ENCODE data around the gene CYP2W1. TPM values are rescaled to one million over a fixed set of nuclear protein-coding genes. Genes with fewer than 3 reads are reported as not detected.
"Not testable (repeated sequence)": the region's sequence is repeated elsewhere in the genome, so short reads cannot be mapped to it uniquely, and the experiment has no call there.

CYP2W1 gene
- total and polyA plus RNA-seq, 3 donors from 2014 or later, result 0.61 to 1.2 (median 0.71) TPM

DNA sequence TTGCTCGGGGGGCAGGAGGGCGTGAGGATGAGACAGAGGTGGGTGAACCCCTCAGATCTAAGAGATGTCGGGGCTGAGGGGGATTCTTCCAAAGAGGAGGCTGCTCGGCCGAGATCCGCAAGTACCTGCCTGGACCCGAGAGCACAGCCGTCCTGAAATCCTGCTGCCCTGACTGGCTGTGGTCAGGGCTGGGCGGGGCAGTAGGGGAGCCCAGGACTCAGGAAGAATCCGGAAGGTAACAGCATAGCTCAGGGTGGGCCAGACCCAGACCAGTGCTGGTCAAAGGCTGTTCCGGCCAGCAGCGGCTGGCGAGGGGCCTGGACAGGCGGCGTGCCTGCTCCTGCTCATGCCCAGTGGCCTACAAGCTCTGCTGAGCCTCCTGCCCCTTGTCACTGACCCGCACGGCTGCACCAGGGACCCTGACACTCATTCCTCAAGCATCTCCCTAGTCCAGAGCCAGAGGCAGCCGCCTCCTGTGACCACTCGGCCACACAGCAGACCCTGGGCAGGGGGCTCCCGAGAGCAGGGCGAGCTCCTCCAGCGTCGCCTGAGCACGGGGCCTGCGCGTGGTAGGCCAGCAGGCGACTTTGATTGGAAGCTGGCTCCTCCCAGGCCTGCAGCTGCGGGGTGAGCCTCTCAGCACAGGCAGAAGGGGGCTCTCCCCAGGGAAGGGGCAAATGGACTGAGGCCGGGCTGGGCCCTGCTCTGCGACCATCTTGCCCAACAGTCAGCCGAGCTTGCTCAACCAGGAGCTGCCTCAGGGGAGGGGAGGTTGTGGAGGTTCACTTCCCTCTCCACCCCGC lies 25.4 kb upstream of the CYP2W1 start:
- Histone ChIP-seq H3K27me3 (no peaks in the 10 kb centered on the region), H3K36me3 (ENCODE audit: low read depth, missing control alignments) (no peaks in the 10 kb centered on the region), H3K9me3 (no peaks in the 10 kb centered on the region), H3K27ac (no peak overlapping the region), H3K4me1 (peaks cover 11% of the 10 kb centered on the region), H3K4me3 (no peak overlapping the region)
- no peak for TF ChIP-seq POLR2A (IDR thresholded peaks at IDR 0.05)
- TF ChIP-seq, protein P1, sequence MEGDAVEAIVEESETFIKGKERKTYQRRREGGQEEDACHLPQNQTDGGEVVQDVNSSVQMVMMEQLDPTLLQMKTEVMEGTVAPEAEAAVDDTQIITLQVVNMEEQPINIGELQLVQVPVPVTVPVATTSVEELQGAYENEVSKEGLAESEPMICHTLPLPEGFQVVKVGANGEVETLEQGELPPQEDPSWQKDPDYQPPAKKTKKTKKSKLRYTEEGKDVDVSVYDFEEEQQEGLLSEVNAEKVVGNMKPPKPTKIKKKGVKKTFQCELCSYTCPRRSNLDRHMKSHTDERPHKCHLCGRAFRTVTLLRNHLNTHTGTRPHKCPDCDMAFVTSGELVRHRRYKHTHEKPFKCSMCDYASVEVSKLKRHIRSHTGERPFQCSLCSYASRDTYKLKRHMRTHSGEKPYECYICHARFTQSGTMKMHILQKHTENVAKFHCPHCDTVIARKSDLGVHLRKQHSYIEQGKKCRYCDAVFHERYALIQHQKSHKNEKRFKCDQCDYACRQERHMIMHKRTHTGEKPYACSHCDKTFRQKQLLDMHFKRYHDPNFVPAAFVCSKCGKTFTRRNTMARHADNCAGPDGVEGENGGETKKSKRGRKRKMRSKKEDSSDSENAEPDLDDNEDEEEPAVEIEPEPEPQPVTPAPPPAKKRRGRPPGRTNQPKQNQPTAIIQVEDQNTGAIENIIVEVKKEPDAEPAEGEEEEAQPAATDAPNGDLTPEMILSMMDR (IDR thresholded peaks at IDR 0.05), result no peak
- 77 to 82% methylated on average over 16 to 32 of the region's 32 CpGs for WGBS, 2 donors
- no peak for DNase-seq
- intact Hi-C loops (cut with DNase I; ENCODE audit: low total_unique reads), result no loop called here

DNA sequence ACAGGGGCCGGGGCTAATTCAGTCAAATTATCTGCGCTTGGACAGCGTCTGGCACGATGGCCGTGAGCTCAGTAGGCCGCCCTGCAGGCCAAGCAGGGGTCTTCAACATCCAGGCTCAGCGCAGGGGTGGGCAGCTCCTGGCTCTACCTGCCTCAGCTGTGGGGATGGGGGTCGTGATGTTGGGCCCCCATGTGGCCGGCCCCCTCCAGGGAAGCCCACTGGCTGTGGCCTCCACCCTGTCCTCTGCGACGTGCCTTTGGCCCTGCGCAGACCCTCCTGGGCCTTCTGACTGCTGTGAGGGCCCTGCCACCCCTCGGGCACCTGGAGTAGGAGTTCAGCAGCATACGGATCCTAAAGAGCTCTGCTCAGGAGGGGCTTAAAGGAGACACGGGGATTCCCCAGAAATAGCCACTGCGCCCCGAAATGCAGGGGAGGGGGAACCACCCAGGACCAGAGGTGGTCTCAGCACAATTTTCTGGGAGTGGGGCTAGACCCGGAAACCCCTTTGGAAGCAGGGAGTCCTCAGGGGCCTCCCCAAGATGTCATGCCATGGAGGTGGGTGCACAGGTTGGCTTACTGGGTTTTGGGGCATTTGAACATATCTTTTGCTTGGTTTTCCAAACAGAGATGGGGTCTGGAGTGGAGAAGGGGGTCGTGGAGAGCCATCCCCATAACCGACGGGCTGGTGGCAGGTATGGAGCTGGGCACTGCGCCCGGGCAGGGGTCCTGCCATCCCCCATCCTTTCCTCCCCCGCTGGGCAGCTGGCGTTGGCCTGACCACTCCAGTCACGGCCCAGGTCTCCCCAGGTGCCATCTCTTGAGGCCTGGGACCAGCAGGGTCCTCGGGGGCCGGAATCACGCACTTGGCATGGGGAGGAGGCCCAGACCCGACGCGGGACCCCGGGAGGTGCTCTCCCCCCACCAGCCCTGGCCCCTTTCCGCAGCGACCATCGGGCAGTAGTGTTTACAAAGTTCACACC lies 24.5 kb upstream of the CYP2W1 start:
- TF ChIP-seq, protein P1 (IDR thresholded peaks at IDR 0.05), result no peak
- TF ChIP-seq POLR2A (IDR thresholded peaks at IDR 0.05), result no peak
- no peak for DNase-seq
- Histone ChIP-seq H3K4me1 (peaks cover 11% of the 10 kb centered on the region), H3K27me3 (no peaks in the 10 kb centered on the region), H3K36me3 (ENCODE audit: low read depth, missing control alignments) (no peaks in the 10 kb centered on the region), H3K27ac (no peak overlapping the region), H3K4me3 (no peak overlapping the region), H3K9me3 (no peaks in the 10 kb centered on the region)
- intact Hi-C loops (cut with DNase I; ENCODE audit: low total_unique reads), result no loop called here
- 79 to 85% methylated on average over 18 to 36 of the region's 36 CpGs for WGBS, 2 donors

DNA sequence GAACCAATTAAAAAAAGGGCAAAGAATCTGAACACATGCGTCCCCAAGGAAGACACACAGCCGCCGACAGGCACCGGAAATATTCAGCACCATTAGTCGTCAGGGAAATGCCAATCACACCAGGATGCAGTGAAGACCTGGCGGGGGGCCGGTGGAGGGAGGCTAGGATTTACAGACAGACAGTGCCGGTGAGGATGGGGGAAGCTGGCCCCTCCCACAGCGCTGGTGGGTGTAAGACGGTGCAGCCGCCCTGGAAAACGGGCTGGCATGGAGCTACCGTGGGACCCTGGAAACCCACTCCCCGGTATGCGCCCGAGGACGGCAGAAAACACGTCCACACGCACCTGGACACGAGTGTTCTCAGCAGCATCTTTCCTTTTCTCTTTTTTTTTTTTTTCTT lies 23.7 kb upstream of the CYP2W1 start:
- Histone ChIP-seq H3K4me1 (peaks cover 17% of the 10 kb centered on the region), H3K36me3 (ENCODE audit: low read depth, missing control alignments) (no peaks in the 10 kb centered on the region), H3K27ac (no peak overlapping the region), H3K4me3 (no peak overlapping the region), H3K27me3 (no peaks in the 10 kb centered on the region), H3K9me3 (no peaks in the 10 kb centered on the region)
- DNase-seq, result no peak
- intact Hi-C loops (cut with DNase I; ENCODE audit: low total_unique reads), result no loop called here
- TF ChIP-seq, protein P1 (IDR thresholded peaks at IDR 0.05), result no peak
- no peak for TF ChIP-seq POLR2A (IDR thresholded peaks at IDR 0.05)
- WGBS, 2 donors, result 87 to 91% methylated on average over 20 of the region's 20 CpGs

DNA sequence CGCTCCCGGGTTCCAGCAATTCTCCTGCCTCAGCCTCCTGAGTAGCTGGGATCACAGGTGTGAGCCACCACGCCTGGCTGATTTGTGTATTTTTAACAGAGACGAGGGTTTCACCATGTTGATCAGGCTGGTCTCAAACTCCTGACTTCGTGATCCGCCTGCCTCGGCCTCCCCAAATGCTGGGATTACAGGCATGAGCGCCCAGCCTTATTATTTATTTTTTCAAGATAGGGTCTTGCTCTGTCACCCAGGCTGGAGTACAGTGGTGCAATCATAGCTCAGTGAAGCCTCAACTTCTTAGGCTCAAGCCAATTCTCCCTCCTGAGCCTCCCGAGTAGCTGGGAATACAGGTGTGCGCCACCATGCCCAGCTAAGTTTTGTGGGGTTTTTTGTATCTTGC lies 23.2 kb upstream of the CYP2W1 start:
- DNase-seq; intact Hi-C loops (cut with DNase I; ENCODE audit: low total_unique reads): not testable (repeated sequence)
- peaks cover 22% of the 10 kb centered on the region for H3K4me1 ChIP-seq

DNA sequence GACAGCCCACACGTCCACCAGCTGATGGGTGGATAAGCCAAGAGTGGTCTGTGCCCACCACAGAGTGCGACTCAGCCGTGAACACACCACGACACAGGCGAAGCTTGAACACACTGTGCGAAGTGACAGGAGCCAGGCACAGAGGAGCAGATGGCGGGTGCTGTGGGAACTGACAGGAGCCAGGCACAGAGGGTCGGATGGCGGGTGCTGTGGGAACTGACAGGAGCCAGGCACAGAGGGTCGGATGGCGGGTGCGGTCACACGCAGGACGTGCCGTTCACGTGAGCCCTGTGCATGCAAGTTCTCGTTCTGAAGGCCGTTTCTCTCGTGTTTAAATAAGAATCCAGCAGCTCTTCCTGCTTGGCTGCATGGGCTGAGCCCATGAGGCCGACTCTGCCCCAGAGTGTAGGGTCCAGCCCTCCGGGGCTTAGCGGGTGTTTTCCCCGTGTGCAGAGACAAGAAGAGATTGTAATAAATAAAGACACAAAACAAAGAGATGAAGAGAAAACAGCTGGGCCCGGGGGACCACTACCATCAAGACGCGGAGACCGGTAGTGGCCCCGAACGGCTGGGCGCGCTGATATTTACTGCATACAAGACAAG lies 22.6 kb upstream of the CYP2W1 start:
- intact Hi-C loops (cut with DNase I; ENCODE audit: low total_unique reads), result no loop called here

More for the DNA sequence above, 23.2 kb upstream of the CYP2W1 start:
- H3K36me3 ChIP-seq (ENCODE audit: low read depth, missing control alignments); H3K4me3 ChIP-seq; H3K9me3 ChIP-seq; H3K27me3 ChIP-seq; H3K27ac ChIP-seq: not testable (repeated sequence)
- 90 to 96% methylated on average over 10 of the region's 10 CpGs for WGBS, 2 donors

DNA sequence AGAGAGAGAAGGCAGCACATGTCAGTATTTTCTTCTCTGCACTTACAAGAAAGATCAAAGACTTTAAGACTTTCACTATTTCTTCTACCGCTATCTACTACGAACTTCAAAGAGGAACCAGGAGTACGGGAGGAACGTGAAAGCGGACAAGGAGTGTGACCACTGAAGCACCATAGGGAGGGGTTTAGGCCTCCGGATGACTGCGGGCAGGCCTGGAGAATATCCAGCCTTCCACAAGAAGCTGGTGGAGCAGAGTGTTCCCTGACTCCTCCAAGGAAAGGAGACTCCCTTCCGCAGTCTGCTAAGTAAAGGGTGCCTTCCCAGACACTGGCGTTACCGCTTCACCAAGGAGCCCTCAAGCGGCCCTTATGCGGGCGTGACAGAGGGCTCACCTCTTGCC lies 22.0 kb upstream of the CYP2W1 start:
- 28 to 32% methylated on average over 13 of the region's 13 CpGs for WGBS, 2 donors
- H3K27ac ChIP-seq; H3K27me3 ChIP-seq; H3K36me3 ChIP-seq (ENCODE audit: low read depth, missing control alignments); H3K4me3 ChIP-seq; intact Hi-C loops (cut with DNase I; ENCODE audit: low total_unique reads); H3K9me3 ChIP-seq: not testable (repeated sequence)
- DNase-seq, result peak; percentile 62
- H3K4me1 ChIP-seq, result peaks cover 31% of the 10 kb centered on the region

More for the DNA sequence above, 22.6 kb upstream of the CYP2W1 start:
- Histone ChIP-seq H3K4me3 (no peak overlapping the region), H3K27ac (no peak overlapping the region), H3K9me3 (no peaks in the 10 kb centered on the region), H3K36me3 (ENCODE audit: low read depth, missing control alignments) (no peaks in the 10 kb centered on the region), H3K4me1 (peaks cover 28% of the 10 kb centered on the region), H3K27me3 (no peaks in the 10 kb centered on the region)
- TF ChIP-seq, protein P1 (IDR thresholded peaks at IDR 0.05), result no peak
- no peak for DNase-seq
- WGBS, 2 donors, result 74 to 76% methylated on average over 19 to 31 of the region's 31 CpGs
